ENCODE data around the gene ZNF853.

- no peak for TF ChIP-seq CTCF (IDR thresholded peaks at IDR 0.05)
- no peak for TF ChIP-seq EP300 (IDR thresholded peaks at IDR 0.05)
- no peak for TF ChIP-seq POLR2AphosphoS5 (IDR thresholded peaks at IDR 0.05)
- no peak for TF ChIP-seq POLR2A (IDR thresholded peaks at IDR 0.05)
These were observed 44.1 kb upstream of the ZNF853 start for GRCh38 chr7:6571160-6571779.

All from suprapubic skin (tissue), 4 donors.